ENCODE data around the gene ARL4C.

The ARL4C gene

DNA sequence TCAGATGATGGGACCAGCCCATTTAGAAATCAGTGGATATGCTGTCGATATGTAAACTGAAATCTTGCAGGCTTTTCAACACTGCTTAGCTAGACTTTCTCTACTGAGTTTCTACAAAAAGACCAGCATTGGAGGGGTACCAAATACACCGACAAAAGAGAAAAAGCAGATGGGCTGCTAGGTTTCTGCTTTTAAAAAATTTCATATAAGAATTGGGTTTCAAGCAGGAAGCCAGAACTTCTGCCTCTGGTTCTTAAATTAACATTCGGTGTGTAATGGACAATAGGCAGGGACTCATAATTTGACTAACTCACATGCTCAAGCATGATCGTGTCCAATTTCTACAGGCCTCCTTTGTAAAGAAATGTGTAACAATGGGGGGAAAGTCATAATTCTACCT, 3.1 kb downstream of the ARL4C start:
- TF ChIP-seq, protein P1, sequence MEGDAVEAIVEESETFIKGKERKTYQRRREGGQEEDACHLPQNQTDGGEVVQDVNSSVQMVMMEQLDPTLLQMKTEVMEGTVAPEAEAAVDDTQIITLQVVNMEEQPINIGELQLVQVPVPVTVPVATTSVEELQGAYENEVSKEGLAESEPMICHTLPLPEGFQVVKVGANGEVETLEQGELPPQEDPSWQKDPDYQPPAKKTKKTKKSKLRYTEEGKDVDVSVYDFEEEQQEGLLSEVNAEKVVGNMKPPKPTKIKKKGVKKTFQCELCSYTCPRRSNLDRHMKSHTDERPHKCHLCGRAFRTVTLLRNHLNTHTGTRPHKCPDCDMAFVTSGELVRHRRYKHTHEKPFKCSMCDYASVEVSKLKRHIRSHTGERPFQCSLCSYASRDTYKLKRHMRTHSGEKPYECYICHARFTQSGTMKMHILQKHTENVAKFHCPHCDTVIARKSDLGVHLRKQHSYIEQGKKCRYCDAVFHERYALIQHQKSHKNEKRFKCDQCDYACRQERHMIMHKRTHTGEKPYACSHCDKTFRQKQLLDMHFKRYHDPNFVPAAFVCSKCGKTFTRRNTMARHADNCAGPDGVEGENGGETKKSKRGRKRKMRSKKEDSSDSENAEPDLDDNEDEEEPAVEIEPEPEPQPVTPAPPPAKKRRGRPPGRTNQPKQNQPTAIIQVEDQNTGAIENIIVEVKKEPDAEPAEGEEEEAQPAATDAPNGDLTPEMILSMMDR (conservative IDR thresholded peaks at IDR 0.05; ENCODE audit: control insufficient read depth, insufficient read depth, low read depth, low read length): no peak
- H3K4me3 ChIP-seq (ENCODE audit: control insufficient read depth, low read depth, low read length): no peak overlapping the region
- no peak for DNase-seq (ENCODE audit: low read depth)

DNA sequence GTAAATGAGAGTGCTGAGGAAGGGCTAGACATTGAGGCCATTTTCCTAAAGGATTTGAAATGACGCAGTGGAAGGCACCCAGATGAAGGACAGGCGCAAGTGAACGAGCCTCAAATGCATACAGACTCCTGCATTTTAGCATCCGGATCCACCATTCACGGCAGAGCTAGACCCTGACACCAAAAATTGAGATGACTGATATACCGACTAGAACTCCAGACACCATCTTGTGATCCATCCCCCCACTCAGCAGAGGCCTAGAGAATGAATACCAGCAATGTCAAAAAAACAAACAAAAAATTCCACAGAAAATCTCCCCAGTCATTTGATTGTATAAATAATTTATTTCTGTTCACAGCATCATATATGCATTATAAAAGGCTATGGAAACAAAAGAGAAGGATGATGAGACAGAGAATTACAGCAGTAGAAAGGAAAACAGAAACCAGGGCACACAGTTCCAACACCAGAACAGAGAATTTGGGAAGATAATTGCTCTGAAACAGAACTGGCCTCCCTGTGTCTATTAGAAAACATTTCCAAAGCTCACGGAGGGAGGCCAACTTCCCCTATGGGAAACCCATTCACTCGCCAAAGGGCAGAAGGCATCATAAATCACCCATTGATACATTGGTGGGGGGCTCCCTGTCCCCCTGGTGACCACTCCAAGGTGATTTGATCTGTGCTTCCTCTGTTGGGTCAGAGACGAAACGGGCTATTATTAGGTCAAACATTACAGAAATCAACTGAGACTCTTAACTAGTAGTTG, 4.0 kb downstream of the ARL4C start:
- H3K4me3 ChIP-seq (ENCODE audit: control insufficient read depth, low read depth, low read length): no peak overlapping the region
- TF ChIP-seq, protein P1 (conservative IDR thresholded peaks at IDR 0.05; ENCODE audit: control insufficient read depth, insufficient read depth, low read depth, low read length): no peak
- DNase-seq (ENCODE audit: low read depth): no peak

DNA sequence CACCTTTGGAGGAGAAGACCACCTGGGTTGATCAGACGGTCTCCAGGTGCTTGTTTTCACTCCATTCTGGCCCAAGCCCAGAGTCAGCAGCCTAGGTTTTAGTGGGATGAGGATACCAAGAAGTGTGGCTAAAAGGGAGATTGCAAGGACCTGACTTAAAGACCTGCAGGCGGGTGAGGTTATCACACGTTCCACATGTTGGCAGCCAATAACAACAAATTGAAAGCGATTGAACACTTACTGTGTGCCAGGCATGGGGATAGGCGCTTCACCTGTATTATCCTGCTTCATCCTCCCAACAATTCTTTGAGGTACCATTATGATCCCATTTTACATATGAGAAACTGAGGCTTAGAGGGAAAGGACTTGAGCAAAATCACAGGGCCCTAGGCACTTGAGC, 5.0 kb downstream of the ARL4C start:
- DNase-seq (ENCODE audit: low read depth): no peak
- TF ChIP-seq, protein P1 (conservative IDR thresholded peaks at IDR 0.05; ENCODE audit: control insufficient read depth, insufficient read depth, low read depth, low read length): no peak

DNA sequence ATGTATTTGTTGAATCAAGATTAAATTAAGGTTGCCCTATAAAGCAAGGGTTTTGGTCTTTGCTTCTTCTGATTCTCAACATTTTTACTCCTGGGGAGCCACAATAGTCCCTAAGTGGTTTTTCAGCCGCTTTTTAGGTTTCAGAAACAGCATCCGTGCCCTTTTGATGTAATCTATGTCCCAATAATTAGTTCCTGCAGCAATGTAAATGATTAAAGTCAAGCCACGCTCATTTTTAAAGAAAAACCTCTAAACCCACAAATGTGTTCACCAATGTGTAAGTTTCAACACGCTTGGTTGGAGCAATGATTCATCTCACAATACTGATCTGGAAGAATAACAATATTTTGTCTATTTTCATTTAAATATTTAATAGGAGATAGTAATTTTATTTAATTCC, 5.6 kb downstream of the ARL4C start:
- no peak overlapping the region for H3K4me3 ChIP-seq (ENCODE audit: control insufficient read depth, low read depth, low read length)
- TF ChIP-seq, protein P1 (conservative IDR thresholded peaks at IDR 0.05; ENCODE audit: control insufficient read depth, insufficient read depth, low read depth, low read length): no peak
- no peak for DNase-seq (ENCODE audit: low read depth)

More for the DNA sequence above, 5.0 kb downstream of the ARL4C start:
- no peak overlapping the region for H3K4me3 ChIP-seq (ENCODE audit: control insufficient read depth, low read depth, low read length)

DNA sequence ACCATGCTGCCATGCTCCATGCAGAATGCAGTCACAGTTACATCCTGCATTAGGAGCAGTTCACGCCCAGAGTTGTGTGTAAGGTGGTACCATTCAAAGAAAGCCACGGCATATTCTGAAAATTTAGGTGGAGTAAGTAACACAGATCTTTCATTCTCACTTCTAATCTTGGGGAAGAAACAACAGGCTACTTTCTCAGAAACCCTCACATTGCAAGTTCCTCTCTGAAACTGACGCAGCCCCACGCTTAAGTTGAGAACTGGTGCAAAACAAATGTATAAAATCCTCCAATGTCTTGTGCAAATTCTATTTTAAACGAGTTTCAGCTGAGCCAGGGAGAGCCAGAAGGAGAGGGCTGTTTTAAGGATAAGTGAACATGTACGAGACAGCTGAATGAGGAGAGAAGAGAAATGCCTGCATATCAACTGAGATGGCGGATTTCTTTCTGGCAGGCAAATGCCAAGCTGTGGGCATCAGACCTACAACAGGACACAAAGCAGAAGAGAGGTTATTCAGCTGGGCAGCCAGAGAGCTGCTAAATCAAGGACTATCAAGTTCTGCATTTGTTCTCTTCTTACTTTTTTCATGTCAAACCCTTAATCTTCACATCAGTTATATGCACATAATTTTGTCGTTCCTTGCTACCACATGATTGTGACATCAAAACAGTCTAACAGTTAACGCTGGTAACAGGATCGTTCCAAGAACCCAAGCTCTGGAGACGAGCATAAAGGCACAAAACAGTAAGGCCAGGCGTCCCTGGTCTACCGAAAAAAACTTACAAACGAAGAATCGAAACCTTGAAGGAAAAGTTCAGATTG, 6.4 kb downstream of the ARL4C start:
- no peak overlapping the region for H3K4me3 ChIP-seq (ENCODE audit: control insufficient read depth, low read depth, low read length)
- DNase-seq (ENCODE audit: low read depth): no peak
- TF ChIP-seq, protein P1 (conservative IDR thresholded peaks at IDR 0.05; ENCODE audit: control insufficient read depth, insufficient read depth, low read depth, low read length): no peak

DNA sequence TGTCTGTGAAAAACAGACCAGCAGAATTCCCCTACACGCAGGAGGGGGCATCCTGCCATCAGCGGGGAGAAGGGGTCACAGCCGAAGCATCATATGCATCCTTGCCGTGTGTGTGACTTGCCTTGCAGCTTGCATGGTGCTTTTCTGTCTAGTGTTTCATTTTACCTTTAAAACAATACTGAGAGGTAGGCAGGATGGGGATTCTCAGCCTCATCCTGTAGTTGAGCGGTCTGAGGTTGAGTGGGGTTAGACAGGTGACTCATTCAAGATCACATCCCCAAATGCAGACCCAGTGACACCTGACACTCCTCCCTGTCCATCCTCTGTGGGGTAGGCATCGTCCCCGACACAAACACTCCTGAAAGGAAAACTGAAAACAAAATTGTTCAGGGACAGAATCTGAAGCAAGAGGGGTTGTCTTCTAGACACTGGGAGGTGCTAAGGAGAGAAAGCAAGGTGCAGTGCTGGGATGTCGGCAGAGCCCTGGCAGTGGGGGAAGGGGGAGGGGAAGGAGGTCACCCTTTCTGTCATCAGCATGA, 7.9 kb downstream of the ARL4C start:
- TF ChIP-seq, protein P1 (conservative IDR thresholded peaks at IDR 0.05; ENCODE audit: control insufficient read depth, insufficient read depth, low read depth, low read length): no peak
- no peak overlapping the region for H3K4me3 ChIP-seq (ENCODE audit: control insufficient read depth, low read depth, low read length)
- no peak for DNase-seq (ENCODE audit: low read depth)

Measured in fibroblast of mammary gland (primary cell).